Superior temporal gyrus (tissue), 1 donor: ENCODE measurements around the gene GPX6.
"Not testable (repeated sequence)": the region's sequence is repeated elsewhere in the genome, so short reads cannot be mapped to it uniquely, and the experiment has no call there.

Experiments
- DNase-seq: peaks from one replicate; pipeline ENCODE4 v3.0.0-alpha.2; 2016; ENCODE audit errors: extremely low spot score

Gene GPX6

GRCh38 chr6:28485482-28485881 is 30.1 kb downstream of the GPX6 start:
- DNase-seq = no peak

- DNase-seq = no peak
Measured at GRCh38 chr6:28480253-28480932, 35.2 kb downstream of the GPX6 start.

- DNase-seq = no peak
Measured at GRCh38 chr6:28478518-28478917, 37.1 kb downstream of the GPX6 start.

GRCh38 chr6:28474441-28475219 is 41.0 kb downstream of the GPX6 start:
- peak; percentile 79 for DNase-seq

GRCh38 chr6:28469153-28469745 is 46.3 kb downstream of the GPX6 start:
- not testable (repeated sequence) for DNase-seq

DNA sequence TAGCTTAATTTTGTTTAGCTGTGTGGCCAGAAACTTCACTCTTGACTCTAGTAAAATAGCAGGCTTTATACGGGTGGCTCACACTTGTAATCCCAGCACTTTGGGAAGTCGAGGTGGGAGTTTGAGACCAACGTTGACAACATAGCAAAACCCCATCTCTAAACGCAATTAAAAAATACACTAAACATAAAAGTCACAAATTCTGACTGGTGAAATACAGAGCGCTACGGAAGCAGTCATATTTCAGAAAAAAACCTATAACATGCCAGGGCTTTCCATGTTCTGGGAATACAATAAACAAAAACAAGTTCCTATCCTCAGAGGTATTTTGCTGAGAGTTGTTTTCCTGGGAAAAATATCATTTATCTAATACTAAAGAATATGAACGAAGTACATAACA is 47.5 kb downstream of the GPX6 start:
- no peak for DNase-seq

- no peak for DNase-seq
Measured at GRCh38 chr6:28462401-28462800, 53.2 kb downstream of the GPX6 start.

DNA sequence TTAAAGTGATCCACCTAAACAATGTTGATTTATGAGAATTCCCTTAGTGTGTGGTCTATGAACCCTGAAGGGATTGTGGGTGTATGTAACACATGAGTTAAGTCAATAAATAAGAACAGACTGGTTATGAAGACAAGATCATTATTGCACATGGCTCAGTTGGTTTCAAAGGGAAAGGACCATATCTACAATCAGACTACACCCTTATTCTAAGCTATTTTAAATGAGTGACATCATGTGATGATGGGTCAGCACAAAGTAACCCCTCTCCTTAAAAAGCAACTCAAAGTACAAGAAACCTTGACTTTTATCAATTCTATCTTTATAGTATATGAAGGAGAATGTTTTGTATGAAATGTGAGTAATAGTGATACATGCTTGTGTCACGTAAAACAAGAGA is 57.0 kb downstream of the GPX6 start:
- no peak for DNase-seq
